CD4-positive, alpha-beta T cell treated with Interleukin-1 beta for 1 hour (primary cell): ENCODE results near the gene PCNX2.

Experiments
- DNase-seq, 2 donors: peaks; one replicate each; pipeline ENCODE4 v3.0.0-alpha.2; 2020 to 2022

The PCNX2 gene

DNA sequence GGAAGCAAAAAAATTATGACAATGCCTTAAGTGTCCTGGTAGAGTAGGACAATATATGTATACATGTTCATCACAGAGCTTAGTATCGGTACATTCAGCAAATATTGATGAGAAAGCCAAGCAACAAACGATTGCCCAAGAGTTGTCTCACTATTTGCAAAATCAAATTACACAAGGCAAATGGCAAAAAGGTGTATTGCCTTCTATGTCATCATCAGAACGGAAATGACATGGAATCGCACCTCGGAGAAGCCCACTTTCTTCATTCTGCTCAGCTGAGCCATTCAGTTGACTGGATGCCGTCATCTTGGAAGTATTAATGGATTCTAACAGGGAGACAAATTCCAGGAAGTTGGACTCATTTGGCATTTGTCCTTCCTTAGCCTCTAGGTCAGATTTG is 37.7 kb downstream of the PCNX2 start:
- no peak for DNase-seq

DNA sequence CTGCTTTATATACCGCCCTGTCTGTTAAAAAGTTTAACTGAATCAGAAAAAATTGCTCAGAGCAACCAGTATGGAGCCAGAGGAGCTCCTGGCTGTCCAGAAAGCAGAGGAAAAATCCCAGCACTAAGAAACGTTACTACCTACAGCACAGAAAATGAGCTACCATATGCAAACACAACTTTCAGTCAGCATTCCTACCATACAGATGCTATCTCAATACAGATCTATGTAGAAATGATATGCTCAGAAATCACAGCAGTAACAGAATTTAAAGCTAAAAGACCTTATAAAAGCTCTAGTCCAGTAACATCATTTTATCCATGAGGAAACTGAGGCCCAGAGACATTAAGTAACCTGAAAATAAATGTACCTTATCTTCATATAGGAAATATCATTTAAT is 38.7 kb downstream of the PCNX2 start:
- no peak for DNase-seq

DNA sequence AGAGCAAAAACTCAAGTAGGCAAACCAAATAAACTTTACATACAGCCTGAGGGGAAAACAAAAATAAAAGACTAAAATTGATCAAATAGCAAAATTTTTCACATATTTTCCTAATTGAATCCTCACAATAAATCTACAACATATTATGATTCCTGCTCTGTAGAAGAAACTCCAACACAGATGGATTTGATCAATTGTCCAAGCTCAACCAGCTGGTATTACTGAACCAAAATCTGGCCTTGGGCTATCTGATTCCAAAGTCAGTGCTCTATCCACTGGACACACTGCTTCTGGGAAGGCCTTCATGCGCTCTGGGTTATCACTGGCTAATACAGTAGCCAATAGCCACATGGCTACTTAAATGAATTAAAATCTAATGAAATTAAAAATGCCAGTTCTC is 39.3 kb downstream of the PCNX2 start:
- no peak for DNase-seq

- DNase-seq: no peak
These were observed 40.4 kb downstream of the PCNX2 start for GRCh38 chr1:233255145-233255544.

DNA sequence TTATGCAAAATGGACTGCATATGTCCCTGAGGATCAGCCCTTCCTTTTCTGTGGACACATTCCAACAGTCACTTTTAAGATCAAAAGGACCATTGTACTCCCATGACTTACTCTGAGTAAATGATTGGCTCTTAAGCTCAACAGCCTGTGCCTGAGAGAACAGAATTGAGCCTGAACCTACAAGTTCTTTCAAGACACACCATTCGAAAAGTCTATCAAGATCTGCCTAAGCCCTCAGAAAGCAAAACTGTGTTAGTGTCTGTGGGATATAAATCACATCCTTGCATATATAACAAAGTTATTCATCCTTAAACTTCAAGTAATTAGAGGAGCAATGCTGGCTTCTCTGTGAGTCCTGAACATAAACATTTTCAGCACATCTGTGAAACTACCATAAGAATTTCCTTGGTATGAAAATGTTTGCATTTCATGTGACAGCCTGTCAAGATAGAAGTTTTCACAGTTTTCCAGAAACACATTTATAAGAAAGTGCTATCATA is 41.6 kb downstream of the PCNX2 start:
- no peak for DNase-seq

GRCh38 chr1:233253231-233253831 is 42.2 kb downstream of the PCNX2 start:
- DNase-seq: no peak

DNA sequence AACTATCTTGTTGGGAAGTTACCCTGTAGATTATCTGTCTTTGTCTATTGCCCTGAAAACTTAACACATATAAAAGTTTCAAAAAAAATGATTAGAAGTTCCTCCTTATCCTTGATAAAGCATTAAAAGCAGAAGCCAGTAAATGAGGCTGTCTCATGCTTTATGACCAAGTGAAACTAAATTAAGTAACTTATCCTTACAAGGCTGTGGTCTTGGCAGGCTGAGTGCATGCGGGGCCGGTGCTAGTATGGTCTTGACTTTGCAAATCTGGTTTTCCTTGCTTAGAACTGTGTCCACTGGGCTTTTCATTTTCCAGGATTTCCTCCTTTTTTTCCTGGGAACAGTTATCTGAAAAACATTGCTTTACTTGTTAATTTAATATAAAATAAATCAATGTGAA is 43.1 kb downstream of the PCNX2 start:
- no peak for DNase-seq

GRCh38 chr1:233251201-233251720 is 44.3 kb downstream of the PCNX2 start:
- DNase-seq: no peak

DNA sequence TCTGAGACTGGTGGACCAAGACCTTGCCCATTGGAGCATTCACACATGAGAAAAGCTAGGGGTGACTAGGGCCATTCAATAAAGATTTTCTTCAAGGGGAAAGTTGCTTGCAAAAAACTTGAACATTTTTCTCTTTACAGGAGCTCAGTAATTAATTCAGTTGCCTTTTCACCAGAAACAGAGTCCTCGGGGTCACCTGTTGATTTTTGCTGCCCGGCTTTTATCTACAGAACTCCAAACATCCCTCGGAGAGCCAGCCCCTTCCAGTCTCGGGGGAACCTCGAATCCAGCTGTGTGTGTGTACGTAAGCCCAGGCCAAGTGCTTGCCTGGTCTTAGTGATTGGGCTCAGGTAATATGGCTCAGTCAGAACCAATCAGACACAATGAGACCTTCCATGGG is 47.5 kb downstream of the PCNX2 start:
- DNase-seq: no peak

DNA sequence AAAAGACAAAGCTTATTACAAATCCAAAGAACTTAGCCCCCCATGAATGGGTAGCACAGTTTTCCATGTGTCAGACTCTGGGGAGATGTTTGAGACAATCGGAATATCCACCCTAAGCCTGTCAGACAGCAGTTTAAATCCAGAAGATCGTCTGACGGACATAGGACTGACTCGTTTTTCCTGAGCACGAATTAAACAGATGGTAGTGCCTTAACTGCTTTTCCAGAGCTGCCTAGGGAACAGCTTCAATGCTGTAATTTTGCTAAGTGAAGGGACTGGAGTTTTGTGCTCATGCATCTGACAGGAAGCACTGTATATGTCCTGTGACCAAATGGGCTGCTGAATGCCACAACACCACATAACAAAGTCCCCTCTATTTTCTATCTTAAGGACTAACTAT is 48.6 kb downstream of the PCNX2 start:
- no peak for DNase-seq

DNA sequence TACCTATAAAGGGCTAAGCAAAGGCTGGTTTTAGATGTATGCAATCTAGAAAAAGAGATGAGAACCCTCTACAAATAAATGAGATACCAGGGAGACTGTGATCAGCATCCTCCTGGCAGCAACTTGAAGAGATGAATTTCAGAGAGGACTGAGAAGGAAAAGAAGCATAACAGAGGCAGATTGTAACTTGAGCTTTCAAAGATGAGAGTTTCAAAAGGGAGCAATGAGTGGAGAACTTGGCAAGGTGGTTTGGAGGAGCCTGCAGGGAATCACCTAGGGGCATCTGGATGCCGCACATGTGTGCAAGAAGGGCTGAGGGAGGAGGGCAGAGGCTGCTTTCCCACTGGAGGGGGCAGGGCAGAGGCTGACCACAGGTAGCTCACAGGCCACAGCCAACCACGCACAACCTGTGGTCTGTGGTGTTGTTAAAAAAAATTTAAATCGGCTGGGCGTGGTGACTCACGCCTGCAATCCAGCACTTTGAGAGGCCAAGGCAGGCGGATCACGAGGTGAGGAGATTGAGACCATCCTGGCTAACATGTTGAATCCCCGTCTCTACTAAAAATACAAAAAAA is 50.2 kb downstream of the PCNX2 start:
- no peak for DNase-seq

- DNase-seq: no peak
These were observed 51.3 kb downstream of the PCNX2 start for GRCh38 chr1:233244183-233244582.

- no peak for DNase-seq
These were observed 52.6 kb downstream of the PCNX2 start for GRCh38 chr1:233242827-233243483.

- DNase-seq: no peak
These were observed 53.8 kb downstream of the PCNX2 start for GRCh38 chr1:233241759-233242158.

GRCh38 chr1:233240829-233241682 is 54.5 kb downstream of the PCNX2 start:
- peak in 1 of 2 donors; percentile 30 for DNase-seq

DNA sequence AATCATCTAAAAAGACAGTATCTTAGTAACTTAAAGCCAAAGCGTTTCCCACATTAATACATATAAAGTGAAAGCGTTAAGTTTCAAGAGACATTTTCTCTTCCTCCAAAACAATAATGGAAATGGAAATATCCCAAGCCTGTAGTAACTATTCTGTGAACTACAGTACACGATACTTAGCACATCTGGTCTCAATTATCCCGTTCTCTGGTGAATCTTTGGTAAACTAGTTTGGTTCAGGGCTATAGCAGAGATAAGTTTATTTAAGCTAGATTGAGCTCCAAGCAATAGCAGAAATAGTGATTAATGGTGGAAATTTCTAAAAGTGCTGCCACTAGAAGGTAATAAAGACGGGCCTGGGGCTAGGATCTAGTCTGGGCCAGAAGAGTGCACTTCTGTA is 55.2 kb downstream of the PCNX2 start:
- no peak for DNase-seq

GRCh38 chr1:233238884-233239431 is 56.6 kb downstream of the PCNX2 start:
- DNase-seq: no peak

DNA sequence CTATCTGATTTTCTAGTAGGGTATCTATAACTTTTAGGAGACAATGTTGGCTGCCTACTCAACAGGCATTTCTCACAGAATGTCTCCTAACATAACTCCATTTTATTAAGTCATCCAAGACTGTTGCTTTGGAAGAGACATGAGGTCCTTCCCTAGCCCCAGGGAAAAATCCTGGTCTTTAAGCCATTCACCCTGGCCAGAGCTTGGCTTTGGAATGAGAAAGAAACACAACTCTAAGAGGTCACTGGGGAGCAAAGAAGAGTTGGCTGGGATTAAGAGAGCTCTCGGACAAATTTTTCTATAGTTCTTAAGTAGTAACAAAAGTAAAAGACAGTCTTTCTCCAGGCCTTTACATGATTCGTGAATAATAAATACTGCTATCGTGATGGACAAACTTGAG is 57.9 kb downstream of the PCNX2 start:
- no peak for DNase-seq

GRCh38 chr1:233233508-233234040 is 62.0 kb downstream of the PCNX2 start:
- no peak for DNase-seq

GRCh38 chr1:233230011-233230410 is 65.5 kb downstream of the PCNX2 start:
- no peak for DNase-seq

GRCh38 chr1:233229288-233229687 is 66.2 kb downstream of the PCNX2 start:
- DNase-seq: no peak

DNA sequence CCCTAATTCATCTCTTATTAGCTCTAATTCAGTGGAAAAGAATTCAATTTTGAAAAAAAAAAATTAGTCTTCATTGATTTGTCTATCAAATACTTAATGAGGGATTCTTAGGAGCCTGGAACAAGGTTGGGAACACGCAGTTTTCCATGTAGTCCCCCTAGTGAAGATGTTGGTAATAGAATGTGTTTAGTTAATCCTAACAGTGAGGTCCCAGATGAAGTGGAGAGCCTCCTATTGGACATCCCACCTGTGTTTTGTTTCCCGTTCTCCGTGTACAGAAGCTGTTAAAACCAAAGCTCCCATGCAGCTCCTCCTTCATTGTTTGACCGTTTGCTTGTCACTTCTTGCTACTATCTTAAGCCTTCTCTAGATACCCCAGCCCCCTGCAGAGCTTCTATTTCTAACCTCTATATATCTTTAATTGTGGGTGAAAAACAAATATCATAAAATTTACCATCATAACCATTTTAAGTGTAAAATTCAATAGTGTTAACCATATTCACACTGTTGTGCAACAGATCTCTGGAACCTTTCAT is 67.5 kb downstream of the PCNX2 start:
- DNase-seq: no peak
